ENCODE data around the gene P2RX3. TPM values are rescaled to one million over a fixed set of nuclear protein-coding genes. Genes with fewer than 3 reads are reported as not detected.

P2RX3 gene
- total RNA-seq, 1 experiment from 2014 or later: 0.15 TPM

GRCh38 chr11:57316017-57316416 lies 22.1 kb upstream of the P2RX3 start:
- no peak overlapping the region for H3K56ac ChIP-seq (ENCODE audit: insufficient read length, low read depth, low read length)
- H3K18ac ChIP-seq (ENCODE audit: insufficient read length, low read depth, low read length): no peak overlapping the region
- H2BK12ac ChIP-seq (ENCODE audit: insufficient read length, low read depth, low read length): no peak overlapping the region
- Mint-ChIP-seq H3K27ac (no peak overlapping the region), H3K27me3 (ENCODE audit: low read depth) (no peaks in the 10 kb centered on the region), H3K9me3 (no peaks in the 10 kb centered on the region), H3K4me1 (peaks cover 15 to 17% of the 10 kb centered on the region in 2 experiments), H3K36me3 (ENCODE audit: insufficient read depth in 1 of 3, low read depth in 3 of 3) (peaks cover 21 to 25% (median 23%) of the 10 kb centered on the region in 3 experiments), H3K4me3 (no peak overlapping the region)
- DNase-seq: no peak
- H3K79me2 ChIP-seq (ENCODE audit: insufficient read depth, low read length): no peaks in the 10 kb centered on the region; the same call in 1 of the 2 replicates
- no CpG with 5 or more reads among the region's 3 CpGs for WGBS (ENCODE audit: extremely low coverage, insufficient read length, low lambda C conversion rate)
- no peak overlapping the region for H4K5ac ChIP-seq (ENCODE audit: insufficient read length, low read depth, low read length)
- no peak overlapping the region for H3K9ac ChIP-seq (ENCODE audit: extremely low read depth, insufficient read length, low read length)
- no peak overlapping the region for H2AFZ ChIP-seq (ENCODE audit: low read length)
- H3K23me2 ChIP-seq (ENCODE audit: insufficient read length, low read depth, low read length, poor library complexity, severe bottlenecking): peaks cover 1% of the 10 kb centered on the region
- no peak overlapping the region for H2BK120ac ChIP-seq (ENCODE audit: low read depth, low read length, poor library complexity, severe bottlenecking)
- H3K4me2 ChIP-seq (ENCODE audit: insufficient read depth, insufficient read length, low read length): no peak overlapping the region
- H2AK5ac ChIP-seq (ENCODE audit: insufficient read length, low read length): no peak overlapping the region
- no peak overlapping the region for H3K23ac ChIP-seq (ENCODE audit: insufficient read length, low read depth, low read length)
- H2BK15ac ChIP-seq (ENCODE audit: low read depth, low read length): no peak overlapping the region
- H2BK5ac ChIP-seq (ENCODE audit: insufficient read length, low read length): no peak overlapping the region
- H4K91ac ChIP-seq (ENCODE audit: insufficient read length, low read depth, low read length): no peak overlapping the region
- no peak overlapping the region for H3K14ac ChIP-seq (ENCODE audit: insufficient read depth, low read length)
- no peak overlapping the region for H4K8ac ChIP-seq (replicated peaks; ENCODE audit: insufficient read length, low read depth, low read length)
- H3K4ac ChIP-seq (ENCODE audit: low read depth, low read length): no peak overlapping the region
- no peaks in the 10 kb centered on the region for H3K9me3 ChIP-seq (ENCODE audit: control insufficient read depth, low read depth, low read length)
- no peaks in the 10 kb centered on the region for H4K20me1 ChIP-seq (ENCODE audit: control insufficient read depth, insufficient read depth, insufficient read length)
- peaks cover 2% of the 10 kb centered on the region for H3K79me1 ChIP-seq (ENCODE audit: insufficient read depth, low read depth, low read length, poor library complexity, severe bottlenecking)
- H3K4me1 ChIP-seq (ENCODE audit: insufficient read depth, low read length): peaks cover 16% of the 10 kb centered on the region; the same call in 1 of the 2 replicates
- H3K27ac ChIP-seq (ENCODE audit: insufficient read length, low read depth, low read length): no peak overlapping the region
- no peak overlapping the region for H3T11ph ChIP-seq (ENCODE audit: low read length)
- TF ChIP-seq CTCF (conservative IDR thresholded peaks at IDR 0.05): no peak
- H3K27me3 ChIP-seq (ENCODE audit: insufficient read depth, low read length): no peaks in the 10 kb centered on the region
- no peak overlapping the region for H2BK20ac ChIP-seq (ENCODE audit: low read depth, low read length, poor library complexity, severe bottlenecking)

Data from H9 (cell line).